Dedifferentiated amniotic fluid mesenchymal stem cell (primary cell): ENCODE data around the gene IL17REL.

Experiments used
- DNase-seq: peaks from one replicate; pipeline ENCODE4 v3.0.0-alpha.2; 2016; ENCODE audit errors: extremely low spot score

IL17REL gene

GRCh38 chr22:49956914-49957825, 55.4 kb downstream of the IL17REL start:
- DNase-seq, result no peak

- DNase-seq, result no peak
Observed at GRCh38 chr22:49956418-49956770, 56.2 kb downstream of the IL17REL start.

- no peak for DNase-seq
Observed at GRCh38 chr22:49955581-49956417, 56.8 kb downstream of the IL17REL start.

- no peak for DNase-seq
Observed at GRCh38 chr22:49954991-49955580, 57.5 kb downstream of the IL17REL start.

GRCh38 chr22:49954354-49954753, 58.2 kb downstream of the IL17REL start:
- DNase-seq, result no peak

- no peak for DNase-seq
Observed at GRCh38 chr22:49953680-49954344, 58.8 kb downstream of the IL17REL start.

GRCh38 chr22:49953027-49953679, 59.4 kb downstream of the IL17REL start:
- DNase-seq, result no peak

- peak; percentile 28 for DNase-seq
Observed at GRCh38 chr22:49951986-49952896, 60.3 kb downstream of the IL17REL start.

- DNase-seq, result no peak
Observed at GRCh38 chr22:49951678-49951985, 60.9 kb downstream of the IL17REL start.

- DNase-seq, result no peak
Observed at GRCh38 chr22:49951000-49951677, 61.4 kb downstream of the IL17REL start.

- no peak for DNase-seq
Observed at GRCh38 chr22:49950396-49950994, 62.1 kb downstream of the IL17REL start.

- no peak for DNase-seq
Observed at GRCh38 chr22:49949914-49950292, 62.7 kb downstream of the IL17REL start.

GRCh38 chr22:49948958-49949913, 63.3 kb downstream of the IL17REL start:
- no peak for DNase-seq

GRCh38 chr22:49948116-49948957, 64.2 kb downstream of the IL17REL start:
- DNase-seq, result no peak

- no peak for DNase-seq
Observed at GRCh38 chr22:49947296-49947622, 65.3 kb downstream of the IL17REL start.

GRCh38 chr22:49946612-49947295, 65.8 kb downstream of the IL17REL start:
- DNase-seq, result no peak
